Left ventricle myocardium inferior (tissue), 1 donor: Measurements from ENCODE around the gene NHLRC4. TPM values are rescaled to one million over a fixed set of nuclear protein-coding genes. Genes with fewer than 3 reads are reported as not detected.

Experiments used
- DNase-seq: peaks from one replicate; pipeline ENCODE4 v3.0.0-alpha.2; 2020
- H3K27ac ChIP-seq: fragments of 200-600 bp; replicated peaks from 2 replicates; pipeline ENCODE4 v1.8.0; 2021
- H3K27me3 ChIP-seq: fragments of 200-600 bp; 2 replicates; pipeline ENCODE4 v1.8.0; 2021; ENCODE audit warnings: low read depth
- H3K36me3 ChIP-seq: fragments of 200-600 bp; 2 replicates; pipeline ENCODE4 v1.8.0; 2021
- H3K4me1 ChIP-seq: fragments of 200-600 bp; 2 replicates; pipeline ENCODE4 v1.8.0; 2021
- H3K4me3 ChIP-seq: fragments of 200-600 bp; 2 replicates; pipeline ENCODE4 v1.8.0; 2021; ENCODE audit warnings: mild to moderate bottlenecking, moderate library complexity
- H3K9me3 ChIP-seq: fragments of 200-600 bp; replicated peaks from 2 replicates; pipeline ENCODE4 v1.8.0; 2021
- intact Hi-C: fragments of 100-400 bp; cut with micrococcal nuclease; formaldehyde crosslinking; loops from one replicate; pipeline ENCODE4 v1.11.0; 2022
- total RNA-seq: library from RNA; stranded (reverse); fragmentation: NEBNext Ultra II Directional; extraction: Animal tissue kit (Norgen Biotek cat#: 25700); gene quantifications from one replicate; pipeline ENCODE4 v1.2.1, GENCODE V29; 2021
- TF ChIP-seq, protein P1 (sequence below): fragments of 200-600 bp; IDR thresholded peaks from 2 replicates; pipeline ENCODE4 v1.8.0; 2021; ENCODE audit warnings: antibody characterized with exemption, mild to moderate bottlenecking, borderline replicate concordance
- donor health status: DM: no; HTN: yes; CAD: no; lungs with severe emphysema.

The NHLRC4 gene
- total RNA-seq, 1 donor from 2014 or later, result 0.11 TPM

DNA sequence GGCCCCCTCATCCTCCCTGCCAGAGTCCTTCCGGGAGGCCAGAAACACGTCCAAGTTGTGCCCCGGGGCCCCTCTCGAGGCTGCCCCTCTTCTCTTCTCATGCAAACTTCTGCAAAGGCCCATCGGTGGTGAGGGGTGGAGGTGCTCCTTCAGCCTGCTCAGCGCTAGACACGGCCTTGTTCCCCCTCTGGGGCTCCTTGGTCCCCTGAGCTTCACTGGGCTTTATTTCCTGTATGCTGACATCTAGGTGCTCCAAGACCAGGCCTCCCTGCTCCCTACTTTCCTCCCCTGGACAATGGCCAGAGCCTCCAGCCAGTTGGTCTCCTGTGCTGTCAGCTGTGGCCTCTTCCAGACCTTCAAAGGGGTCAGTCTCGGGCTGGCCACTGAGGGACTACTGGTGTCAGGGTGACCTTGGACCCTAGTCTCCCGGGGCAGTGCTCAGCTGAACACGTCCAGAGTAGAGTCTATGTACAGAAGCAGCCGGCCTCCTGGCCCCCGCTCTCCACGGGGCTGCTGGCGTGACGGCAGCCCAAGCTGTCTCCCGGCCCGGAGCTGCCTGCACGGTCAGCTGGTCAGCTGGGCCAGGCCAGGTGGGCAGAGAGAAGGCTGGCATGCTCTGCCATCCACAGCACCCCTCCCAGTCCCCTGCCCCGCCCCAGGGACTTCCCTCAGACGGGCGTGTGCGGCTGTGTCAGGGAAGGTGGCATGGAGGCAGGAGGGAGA lies 8.3 kb upstream of the NHLRC4 start:
- Histone ChIP-seq H3K27me3 (peaks cover 60% of the 10 kb centered on the region), H3K36me3 (peaks cover 6% of the 10 kb centered on the region), H3K27ac (no peak overlapping the region), H3K4me3 (no peak overlapping the region), H3K9me3 (no peaks in the 10 kb centered on the region), H3K4me1 (peaks cover 13% of the 10 kb centered on the region)
- intact Hi-C loops, result no loop called here
- TF ChIP-seq, protein P1, sequence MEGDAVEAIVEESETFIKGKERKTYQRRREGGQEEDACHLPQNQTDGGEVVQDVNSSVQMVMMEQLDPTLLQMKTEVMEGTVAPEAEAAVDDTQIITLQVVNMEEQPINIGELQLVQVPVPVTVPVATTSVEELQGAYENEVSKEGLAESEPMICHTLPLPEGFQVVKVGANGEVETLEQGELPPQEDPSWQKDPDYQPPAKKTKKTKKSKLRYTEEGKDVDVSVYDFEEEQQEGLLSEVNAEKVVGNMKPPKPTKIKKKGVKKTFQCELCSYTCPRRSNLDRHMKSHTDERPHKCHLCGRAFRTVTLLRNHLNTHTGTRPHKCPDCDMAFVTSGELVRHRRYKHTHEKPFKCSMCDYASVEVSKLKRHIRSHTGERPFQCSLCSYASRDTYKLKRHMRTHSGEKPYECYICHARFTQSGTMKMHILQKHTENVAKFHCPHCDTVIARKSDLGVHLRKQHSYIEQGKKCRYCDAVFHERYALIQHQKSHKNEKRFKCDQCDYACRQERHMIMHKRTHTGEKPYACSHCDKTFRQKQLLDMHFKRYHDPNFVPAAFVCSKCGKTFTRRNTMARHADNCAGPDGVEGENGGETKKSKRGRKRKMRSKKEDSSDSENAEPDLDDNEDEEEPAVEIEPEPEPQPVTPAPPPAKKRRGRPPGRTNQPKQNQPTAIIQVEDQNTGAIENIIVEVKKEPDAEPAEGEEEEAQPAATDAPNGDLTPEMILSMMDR, result no peak
- peak; percentile 47 for DNase-seq

DNA sequence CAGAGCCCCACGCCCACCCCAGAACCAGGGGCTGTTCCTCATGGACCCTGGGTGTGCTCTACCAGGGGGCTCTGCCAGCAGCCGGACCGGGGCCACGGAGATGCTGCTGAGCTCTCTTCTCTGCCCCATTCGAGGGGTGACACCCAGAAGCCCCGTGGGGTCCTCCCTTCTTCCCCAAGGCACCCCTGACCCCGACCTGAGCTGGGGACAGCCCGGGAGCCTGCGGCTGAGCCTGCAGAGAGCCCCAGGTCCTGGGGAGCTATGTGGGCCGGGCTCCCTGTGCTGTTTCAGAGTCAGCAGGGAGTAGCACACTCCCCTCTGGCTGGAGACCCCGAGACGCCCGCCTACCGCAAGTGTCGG lies 7.8 kb upstream of the NHLRC4 start:
- intact Hi-C loops, result no loop called here
- peaks cover 65% of the 10 kb centered on the region for H3K27me3 ChIP-seq

DNA sequence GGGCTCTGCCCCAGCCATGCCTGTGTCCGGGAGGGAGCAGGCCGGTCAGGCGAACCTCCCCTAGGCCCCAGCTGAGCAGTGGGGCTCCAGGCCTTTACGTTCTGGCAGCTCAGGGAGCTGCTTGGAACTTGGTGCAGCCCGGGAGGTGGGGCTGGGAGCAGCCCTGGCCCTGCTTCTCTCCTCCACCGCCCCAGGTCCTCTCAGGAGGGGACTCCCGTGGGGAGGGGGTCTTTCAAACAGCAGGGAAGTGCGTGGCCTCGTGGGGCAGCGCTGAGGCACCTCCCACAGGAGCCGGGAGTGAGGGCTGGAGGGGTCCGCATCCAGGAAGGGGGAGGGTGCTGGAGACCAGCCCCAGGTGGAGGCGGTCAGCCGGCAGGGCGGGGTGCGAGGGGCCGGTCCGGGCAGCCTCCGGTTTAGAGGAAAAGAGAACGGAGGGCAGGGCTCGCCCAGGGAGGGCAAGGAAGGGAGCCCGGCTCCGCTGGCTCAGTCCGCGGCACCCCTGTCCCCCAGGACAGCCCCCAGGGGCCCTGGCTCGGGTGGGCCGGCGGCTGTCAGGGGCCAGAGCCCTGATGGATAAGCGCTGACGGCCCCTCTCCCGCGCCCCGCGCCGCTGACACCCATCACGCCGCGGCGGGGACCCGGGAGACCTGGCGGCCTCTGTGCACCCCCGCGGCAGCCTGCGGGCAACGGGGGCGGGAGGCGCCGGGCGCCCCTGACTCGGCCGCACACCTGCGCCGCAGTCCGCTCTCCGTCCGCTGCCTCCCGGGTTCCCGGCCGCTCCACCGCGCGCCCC lies 7.2 kb upstream of the NHLRC4 start:
- Histone ChIP-seq H3K4me1 (peaks cover 13% of the 10 kb centered on the region), H3K36me3 (no peaks in the 10 kb centered on the region), H3K27ac (no peak overlapping the region), H3K9me3 (no peaks in the 10 kb centered on the region), H3K4me3 (peak overlapping the region; percentile 9), H3K27me3 (peaks cover 71% of the 10 kb centered on the region)
- intact Hi-C loops, result no loop called here
- TF ChIP-seq, protein P1, result no peak
- no peak for DNase-seq

More for the DNA sequence above, 7.8 kb upstream of the NHLRC4 start:
- peaks cover 2% of the 10 kb centered on the region for H3K36me3 ChIP-seq
- DNase-seq, result no peak
- no peak overlapping the region for H3K4me3 ChIP-seq
- H3K4me1 ChIP-seq, result peaks cover 13% of the 10 kb centered on the region
- H3K9me3 ChIP-seq, result no peaks in the 10 kb centered on the region
- no peak overlapping the region for H3K27ac ChIP-seq
- TF ChIP-seq, protein P1, result no peak

- Histone ChIP-seq H3K27me3 (peaks cover 76% of the 10 kb centered on the region), H3K9me3 (no peaks in the 10 kb centered on the region), H3K36me3 (no peaks in the 10 kb centered on the region), H3K4me1 (peaks cover 13% of the 10 kb centered on the region), H3K27ac (no peak within 1 kb of the TSS), H3K4me3 (peak within 1 kb of the TSS; percentile 9)
- no peak for DNase-seq
- TF ChIP-seq, protein P1, result no peak
- intact Hi-C loops, result no loop called here
Observed at GRCh38 chr16:560204-560700, 6.6 kb upstream of the NHLRC4 start, which contains the start of gene PRR35. Gene PRR35 (plus strand): TSS chr16:560394. CDS start chr16:563295, 2,901 bp downstream.

- TF ChIP-seq, protein P1, result no peak
- intact Hi-C loops, result no loop called here
- Histone ChIP-seq H3K4me1 (peaks cover 16% of the 10 kb centered on the region), H3K27me3 (peaks cover 76% of the 10 kb centered on the region), H3K36me3 (no peaks in the 10 kb centered on the region), H3K27ac (no peak overlapping the region), H3K9me3 (no peaks in the 10 kb centered on the region), H3K4me3 (no peak overlapping the region)
- no peak for DNase-seq
Observed at GRCh38 chr16:560701-561412, 5.9 kb upstream of the NHLRC4 start.
